Effector memory CD4-positive, alpha-beta T cell (primary cell): ENCODE measurements around the gene CASTOR1.

Experiments used
- DNase-seq, 3 donors: peaks; one replicate each; pipeline ENCODE4 v3.0.0-alpha.2; 2020
- H3K27ac ChIP-seq: 2 replicates; pipeline ENCODE4 v1.7.0; 2013; ENCODE audit warnings: mild to moderate bottlenecking, low read length, moderate library complexity; ENCODE audit not compliant: insufficient read depth, poor library complexity, severe bottlenecking
- H3K27me3 ChIP-seq: replicated peaks from 2 replicates; pipeline ENCODE4 v1.7.0; 2013; ENCODE audit warnings: mild to moderate bottlenecking, low read length; ENCODE audit not compliant: insufficient read depth, control insufficient read depth, poor library complexity, severe bottlenecking
- H3K36me3 ChIP-seq: 2 replicates; pipeline ENCODE4 v1.7.0; 2013; ENCODE audit warnings: mild to moderate bottlenecking, low read length, moderate library complexity; ENCODE audit not compliant: control insufficient read depth, insufficient read depth
- H3K4me1 ChIP-seq: 2 replicates; pipeline ENCODE4 v1.7.0; 2013; ENCODE audit warnings: low read length, mild to moderate bottlenecking; ENCODE audit not compliant: control insufficient read depth, insufficient read depth, poor library complexity, severe bottlenecking
- H3K4me3 ChIP-seq: 2 replicates; pipeline ENCODE4 v1.7.0; 2013; ENCODE audit warnings: low read length, low read depth, mild to moderate bottlenecking; ENCODE audit not compliant: insufficient read depth, poor library complexity, severe bottlenecking
- H3K9me3 ChIP-seq: 2 replicates; pipeline ENCODE4 v1.7.0; 2013; ENCODE audit warnings: mild to moderate bottlenecking, low read length, moderate library complexity; ENCODE audit not compliant: control insufficient read depth

CASTOR1 gene

GRCh38 chr22:30292069-30292970 lies 3.0 kb upstream of the CASTOR1 start:
- Histone ChIP-seq H3K36me3 (peaks cover 54% of the 10 kb centered on the region), H3K9me3 (no peaks in the 10 kb centered on the region), H3K27ac (no peak overlapping the region), H3K27me3 (no peaks in the 10 kb centered on the region), H3K4me3 (no peak overlapping the region), H3K4me1 (peaks cover 42% of the 10 kb centered on the region)
- no peak for DNase-seq

DNA sequence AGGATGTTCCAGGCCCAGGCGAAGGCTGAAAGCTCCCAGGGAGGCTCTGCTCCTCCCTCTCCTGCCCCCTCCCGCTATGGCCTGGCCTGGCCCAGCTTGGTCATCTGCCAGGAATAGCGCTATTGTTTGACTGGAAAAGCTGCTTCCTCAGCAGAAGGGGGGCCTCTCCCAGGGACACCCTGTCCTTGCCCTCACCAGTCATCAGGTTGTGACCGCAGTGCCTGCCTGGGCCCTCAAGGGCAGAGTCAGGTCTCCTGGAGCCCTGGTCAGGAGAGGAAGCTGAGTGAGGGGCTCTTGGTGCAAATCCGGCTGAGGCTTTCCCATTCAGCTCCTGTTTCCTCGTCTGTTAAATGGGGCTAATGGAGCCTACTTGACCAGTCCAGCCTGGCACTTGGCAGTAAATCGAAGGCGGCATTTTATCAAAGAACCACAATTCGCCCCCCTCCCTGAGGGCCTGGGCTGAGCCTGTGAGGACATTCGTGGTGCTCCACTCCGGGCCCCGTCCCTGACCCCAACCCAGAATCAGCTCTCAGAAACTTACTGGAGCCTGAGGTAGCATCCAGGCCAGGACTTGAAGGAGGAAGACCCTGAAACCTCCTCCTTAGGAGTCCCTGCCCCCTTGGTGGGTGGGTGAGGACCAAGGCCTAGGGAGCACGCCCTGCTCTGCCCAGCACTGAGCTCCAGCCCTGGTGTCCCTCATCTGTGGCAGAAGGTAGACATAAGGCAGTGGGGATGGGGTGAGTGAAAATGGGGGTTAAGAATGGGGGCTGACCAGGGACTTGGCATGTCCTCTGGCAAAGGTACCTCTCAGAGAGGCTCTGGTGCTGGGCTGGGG lies 2.0 kb upstream of the CASTOR1 start:
- Histone ChIP-seq H3K4me1 (peaks cover 32% of the 10 kb centered on the region), H3K27me3 (no peaks in the 10 kb centered on the region), H3K9me3 (no peaks in the 10 kb centered on the region), H3K36me3 (peaks cover 44% of the 10 kb centered on the region), H3K27ac (peak overlapping the region; percentile 44), H3K4me3 (no peak overlapping the region)
- DNase-seq, result no peak

DNA sequence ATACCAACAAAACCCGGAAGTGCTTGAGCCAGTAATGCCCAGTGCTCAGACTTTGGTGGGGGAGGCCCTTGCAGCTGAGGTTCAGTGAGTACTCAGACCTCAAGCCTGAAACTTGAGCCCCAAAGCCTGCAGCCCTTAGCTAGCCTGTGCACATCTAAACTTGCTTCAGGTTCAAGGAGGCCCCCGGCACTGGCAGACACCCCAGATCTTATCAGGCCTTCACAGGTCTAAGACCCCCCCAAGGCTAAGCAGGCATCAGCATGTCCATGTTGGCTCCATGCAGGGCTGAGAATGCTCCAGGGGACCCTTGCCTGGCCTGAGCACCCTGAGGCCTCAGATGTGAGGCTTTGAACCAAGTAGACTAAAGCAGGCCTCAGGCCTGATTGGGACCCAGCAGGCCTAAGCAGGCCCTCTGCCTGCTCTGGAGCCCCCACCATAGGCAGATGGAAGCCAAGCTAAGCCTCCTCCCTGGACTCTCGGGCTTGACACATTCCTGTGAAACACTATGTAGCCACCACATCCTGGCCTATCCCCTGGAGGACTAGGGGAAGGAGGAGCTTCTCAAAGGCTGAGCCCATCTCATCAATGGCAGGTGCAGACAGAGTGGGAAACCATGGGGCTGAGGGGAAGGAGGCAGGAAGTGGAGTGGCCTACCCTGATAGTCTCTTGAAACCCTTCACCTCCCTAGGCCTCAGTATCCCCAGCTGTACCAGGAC lies 1.2 kb upstream of the CASTOR1 start:
- DNase-seq, result no peak
- Histone ChIP-seq H3K36me3 (peaks cover 39% of the 10 kb centered on the region), H3K27me3 (no peaks in the 10 kb centered on the region), H3K4me1 (peaks cover 24% of the 10 kb centered on the region), H3K9me3 (no peaks in the 10 kb centered on the region), H3K4me3 (peak overlapping the region; percentile 67), H3K27ac (peak overlapping the region; percentile 44)

- Histone ChIP-seq H3K27ac (peak overlapping the region; percentile 44), H3K27me3 (no peaks in the 10 kb centered on the region), H3K4me3 (peak overlapping the region; percentile 67), H3K9me3 (no peaks in the 10 kb centered on the region), H3K36me3 (peaks cover 33% of the 10 kb centered on the region), H3K4me1 (peaks cover 23% of the 10 kb centered on the region)
- no peak for DNase-seq
These were observed 642 bp upstream of the CASTOR1 start for GRCh38 chr22:30289980-30290313.

DNA sequence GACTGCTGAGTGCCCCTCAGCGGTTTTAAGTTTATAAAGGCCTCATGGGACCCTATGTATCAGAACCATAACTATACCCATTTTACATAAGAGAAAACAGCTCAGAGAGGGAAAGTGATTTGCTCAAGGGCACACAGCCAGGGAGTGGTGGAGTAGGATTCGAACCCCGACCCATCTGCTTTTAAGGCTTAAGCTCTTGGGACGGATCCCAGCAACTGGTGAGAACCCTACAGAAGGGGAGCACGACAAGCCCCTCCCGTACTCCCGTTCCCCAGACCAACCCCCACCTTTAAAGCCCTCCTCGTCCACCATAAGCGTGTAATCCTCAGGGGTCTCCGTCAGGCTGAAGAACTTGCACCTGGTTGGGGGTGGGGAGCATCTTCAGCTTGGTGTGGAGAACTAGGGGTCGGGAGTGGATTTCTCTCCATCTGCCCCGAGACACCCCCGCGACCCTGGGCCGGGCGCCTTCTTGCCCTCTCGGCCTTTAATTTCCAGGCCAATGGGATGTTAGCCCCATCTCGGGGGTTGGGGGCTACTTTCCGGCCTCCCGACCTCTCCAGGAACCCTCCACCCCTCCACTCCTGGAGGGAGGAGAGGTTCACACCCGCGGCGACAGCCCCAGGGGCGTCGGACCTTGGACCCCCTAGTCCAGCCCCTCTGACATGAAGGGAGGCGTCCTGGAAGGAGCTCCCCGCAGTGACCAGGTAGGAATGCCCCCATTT lies 725 bp downstream of the CASTOR1 start:
- DNase-seq, result no peak
- peaks cover 23% of the 10 kb centered on the region for H3K4me1 ChIP-seq

DNA sequence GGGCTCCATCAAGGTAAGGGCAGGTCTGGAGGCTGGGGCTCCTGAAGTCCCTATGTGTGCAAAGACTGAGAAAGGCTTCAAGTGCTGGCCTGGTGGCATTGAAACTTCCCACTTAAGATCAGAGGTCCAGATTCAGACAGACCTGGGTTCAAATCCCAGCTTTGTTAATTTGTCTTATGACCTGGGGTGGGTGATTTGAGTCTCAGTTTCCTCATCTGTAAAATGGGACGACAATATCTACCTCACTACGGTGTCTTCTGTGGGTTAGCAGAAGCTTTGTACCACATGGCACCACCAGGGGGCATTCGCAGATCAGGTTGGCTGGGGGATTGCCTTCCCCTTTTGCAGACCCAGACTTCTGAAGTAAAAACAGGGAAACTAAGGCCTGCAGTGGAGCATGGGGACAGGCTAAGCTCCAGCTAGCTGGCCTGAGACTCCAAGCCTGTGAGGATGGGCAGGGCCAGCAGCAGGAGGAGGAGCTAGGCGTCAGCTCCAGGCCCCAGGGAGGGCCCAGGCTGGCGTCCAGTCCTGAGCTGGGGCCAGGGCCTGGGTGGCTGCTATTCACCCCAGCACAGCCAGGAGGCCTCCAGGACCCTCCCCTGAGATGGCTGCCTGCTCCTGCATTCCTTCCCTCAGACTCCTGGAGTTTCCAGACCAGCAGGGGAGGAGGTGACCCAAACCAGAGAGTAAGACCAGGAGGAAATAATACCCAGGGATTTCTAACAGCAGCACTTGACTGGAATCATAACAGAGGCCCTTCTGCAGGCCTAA lies 1.5 kb downstream of the CASTOR1 start:
- H3K27me3 ChIP-seq, result no peaks in the 10 kb centered on the region
- H3K4me3 ChIP-seq, result no peak overlapping the region
- peaks cover 12% of the 10 kb centered on the region for H3K36me3 ChIP-seq
- H3K27ac ChIP-seq, result peak overlapping the region; percentile 44
- DNase-seq, result peak; percentile 69 to 78 (median 74)
- peaks cover 28% of the 10 kb centered on the region for H3K4me1 ChIP-seq
- H3K9me3 ChIP-seq, result no peaks in the 10 kb centered on the region

More for the DNA sequence above, 725 bp downstream of the CASTOR1 start:
- Histone ChIP-seq H3K4me3 (peak overlapping the region; percentile 67), H3K9me3 (no peaks in the 10 kb centered on the region), H3K27me3 (no peaks in the 10 kb centered on the region), H3K36me3 (peaks cover 19% of the 10 kb centered on the region), H3K27ac (peak overlapping the region; percentile 66)

DNA sequence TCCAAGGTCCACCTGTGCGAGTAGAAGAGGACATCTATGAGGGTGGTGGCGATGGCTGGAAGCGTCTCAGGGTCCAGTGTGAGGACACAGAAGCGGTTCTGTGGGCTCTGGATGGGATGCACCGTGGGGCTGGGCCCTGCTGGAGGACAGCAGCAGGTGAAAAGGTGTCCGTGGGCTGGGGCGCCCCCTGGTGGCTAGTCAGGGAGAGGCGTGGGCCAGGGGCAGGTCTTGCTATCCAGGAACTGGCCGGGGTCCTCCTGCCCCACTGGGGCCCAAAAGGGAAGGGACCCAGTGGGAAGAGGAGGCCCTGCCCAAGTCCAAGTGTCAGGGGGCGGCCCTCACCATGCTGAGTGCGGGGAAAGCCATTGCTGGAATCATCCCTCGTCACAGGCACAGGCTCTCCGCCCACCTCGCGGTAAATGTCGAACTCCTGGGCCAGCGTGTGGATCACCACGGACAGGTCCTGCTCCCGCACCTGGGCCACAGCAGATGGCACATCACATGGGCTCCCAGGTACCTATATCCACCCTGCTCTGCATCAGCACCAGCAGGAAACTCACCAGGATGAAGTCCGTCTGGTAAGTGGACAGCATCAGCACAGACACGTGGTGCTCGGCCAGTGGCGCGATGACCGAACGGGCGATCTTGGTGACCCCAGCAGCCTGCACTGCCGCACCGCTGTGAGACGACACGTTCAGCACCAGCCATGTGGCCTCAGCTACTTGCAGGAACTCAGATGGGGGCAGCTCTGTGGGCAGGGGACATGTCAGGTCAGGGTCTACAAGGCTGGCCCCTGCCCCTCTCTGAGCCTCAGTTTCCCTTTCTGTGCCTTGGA lies 2.3 kb downstream of the CASTOR1 start:
- H3K36me3 ChIP-seq, result peaks cover 4% of the 10 kb centered on the region
- H3K4me3 ChIP-seq, result no peak overlapping the region
- no peaks in the 10 kb centered on the region for H3K27me3 ChIP-seq
- H3K4me1 ChIP-seq, result peaks cover 34% of the 10 kb centered on the region
- no peaks in the 10 kb centered on the region for H3K9me3 ChIP-seq
- DNase-seq, result peak; percentile 67 to 82 (median 77)
- H3K27ac ChIP-seq, result no peak overlapping the region

DNA sequence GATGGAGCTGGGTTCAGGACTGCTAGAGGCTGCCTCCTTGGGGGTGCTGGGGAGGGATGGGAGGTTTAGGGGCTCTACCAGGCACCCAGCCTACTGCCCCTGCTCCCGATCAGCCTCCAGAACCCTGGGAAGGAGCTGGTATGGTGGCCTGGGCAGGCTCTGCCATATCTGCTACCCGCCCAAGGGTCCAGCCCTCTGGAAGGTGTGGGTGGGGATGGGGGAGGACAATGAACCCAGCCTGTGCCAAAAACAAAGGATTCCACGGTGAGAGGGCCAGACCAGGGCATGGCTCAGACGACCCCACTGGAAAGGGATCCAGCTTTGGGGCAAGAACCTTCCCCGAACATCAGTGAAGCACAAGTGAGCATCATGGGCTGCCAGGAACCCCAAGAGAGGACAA lies 3.0 kb downstream of the CASTOR1 start:
- Histone ChIP-seq H3K4me1 (peaks cover 34% of the 10 kb centered on the region), H3K27ac (no peak overlapping the region), H3K9me3 (no peaks in the 10 kb centered on the region), H3K36me3 (no peaks in the 10 kb centered on the region), H3K4me3 (no peak overlapping the region), H3K27me3 (no peaks in the 10 kb centered on the region)
- no peak for DNase-seq
